HG03108 (cell line): Measurements from ENCODE around the gene FOXB1.

Experiments
- ATAC-seq: cut with Tn5 transposase; IDR thresholded peaks from one replicate; pipeline ENCODE4 v1.9.1; 2021; ENCODE audit warnings: moderate library complexity; ENCODE audit not compliant: unreplicated experiment

FOXB1 gene

DNA sequence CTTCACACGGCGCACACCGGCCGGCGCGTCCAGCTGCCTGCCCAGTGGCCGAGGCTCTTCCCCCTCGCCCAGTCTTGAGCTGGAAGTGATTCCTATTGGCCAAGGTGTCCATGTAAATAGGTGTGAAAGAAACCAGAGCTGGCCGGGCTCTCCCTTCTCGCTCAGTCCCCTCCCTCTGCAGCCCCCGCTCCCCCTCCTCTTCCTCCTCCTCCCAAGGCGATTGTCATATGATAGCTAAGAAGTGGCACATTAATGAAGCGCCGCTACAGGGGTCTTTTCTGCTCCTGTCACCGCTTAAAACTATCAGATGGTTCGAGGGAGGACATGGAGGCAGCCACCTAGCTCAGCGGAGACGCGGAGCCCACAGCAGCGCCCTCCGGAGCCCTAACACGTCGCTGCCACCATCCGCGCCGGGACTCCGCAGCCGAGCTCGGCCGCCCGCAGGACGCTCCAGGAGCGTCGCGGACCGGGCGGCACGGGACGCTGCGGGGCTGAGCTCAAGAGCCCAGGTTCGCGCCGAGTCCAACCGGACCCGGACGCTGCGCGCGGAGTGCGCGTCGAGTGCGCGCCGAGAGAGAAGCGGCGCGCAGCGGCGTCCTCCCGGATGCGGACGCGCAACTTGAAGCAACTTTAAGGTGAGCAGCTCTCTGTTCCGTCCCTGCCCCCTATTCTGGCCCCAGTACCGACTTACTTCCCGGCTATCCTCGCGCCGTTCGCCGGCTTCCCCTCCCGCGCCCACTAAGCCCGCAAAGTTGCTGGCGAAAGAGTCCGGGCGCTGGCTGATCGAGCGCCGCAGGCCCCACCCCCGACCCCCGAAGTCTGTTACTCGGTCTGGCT lies at the start of gene FOXB1:
Gene FOXB1, plus strand, starts transcription at position 303 of the 837 bp plus-strand sequence. CDS start 653 bp downstream, outside the sequence.
- ATAC-seq, result no peak

DNA sequence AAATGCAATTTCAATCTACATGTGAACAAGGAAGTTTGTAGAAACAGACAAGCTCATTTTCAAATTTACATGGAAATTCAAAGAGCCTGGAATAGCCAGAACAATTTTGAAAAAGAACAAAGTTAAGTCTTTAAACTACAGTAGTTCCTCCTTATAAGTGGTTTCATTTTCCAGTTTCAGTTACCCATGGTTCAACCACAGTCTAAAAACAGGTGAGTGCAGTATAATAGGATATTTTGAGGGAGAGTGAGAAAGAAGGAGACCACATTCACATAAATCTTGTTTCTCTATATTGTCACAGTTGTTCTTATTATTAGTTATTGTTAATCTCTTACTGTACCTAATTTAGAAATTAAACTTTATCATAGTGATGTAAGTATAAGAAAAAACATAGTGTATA lies 45.8 kb upstream of the FOXB1 start:
- no peak for ATAC-seq

DNA sequence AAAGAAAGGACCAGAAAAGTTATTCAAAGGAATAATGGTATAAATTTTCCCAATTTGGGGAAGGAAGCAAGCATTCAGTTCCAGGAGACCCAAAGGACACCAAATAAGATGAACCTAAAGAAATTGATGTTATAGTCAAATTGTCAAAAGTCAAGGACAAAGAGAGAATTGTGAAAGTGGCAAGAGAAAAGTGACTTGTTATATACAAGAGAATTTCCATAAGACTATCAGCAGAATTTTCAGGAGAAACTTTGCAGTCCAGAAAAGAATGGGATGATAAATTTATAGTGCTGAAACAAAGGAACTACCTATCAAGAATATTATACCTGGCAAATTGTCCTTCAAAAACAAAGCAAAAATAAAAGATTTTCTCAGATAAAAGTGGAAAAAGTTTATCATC lies 43.8 kb upstream of the FOXB1 start:
- ATAC-seq, result no peak

DNA sequence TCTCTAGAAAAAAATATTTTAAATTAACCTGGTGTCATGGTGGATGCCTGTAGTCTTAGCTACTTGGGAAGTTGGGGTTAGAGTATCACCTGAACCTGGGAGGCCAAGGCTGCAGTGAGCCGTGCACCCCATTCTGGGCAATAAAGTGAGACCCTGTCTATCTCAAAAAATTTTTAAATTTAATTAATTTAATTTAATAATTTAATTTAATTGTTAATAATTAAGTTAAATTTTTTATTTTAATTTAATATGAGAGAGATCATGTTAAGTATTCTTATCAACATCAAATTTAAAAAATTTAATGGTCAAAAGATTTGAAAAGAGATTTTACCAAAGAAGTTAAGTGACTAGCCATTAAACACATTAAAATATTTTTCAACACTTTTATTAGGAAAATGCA lies 40.8 kb upstream of the FOXB1 start:
- ATAC-seq, result no peak

DNA sequence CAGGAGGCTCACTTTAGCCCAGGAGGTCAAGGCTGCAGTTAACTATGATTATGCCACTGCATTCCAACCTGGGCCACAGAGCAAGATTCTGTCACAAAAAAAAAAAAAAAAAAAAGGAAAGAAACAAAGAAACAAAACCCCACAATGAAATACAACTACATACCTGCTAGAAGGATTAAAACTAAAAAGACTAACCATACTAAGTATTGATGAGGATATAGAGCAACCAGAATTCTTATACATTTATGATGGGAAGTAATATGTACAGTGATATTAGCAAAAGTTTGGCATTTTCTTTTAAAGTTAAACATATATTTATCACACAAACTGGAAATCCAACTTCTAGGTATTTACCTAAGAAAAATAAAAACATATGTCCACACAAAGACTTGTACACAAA lies 40.2 kb upstream of the FOXB1 start:
- no peak for ATAC-seq

DNA sequence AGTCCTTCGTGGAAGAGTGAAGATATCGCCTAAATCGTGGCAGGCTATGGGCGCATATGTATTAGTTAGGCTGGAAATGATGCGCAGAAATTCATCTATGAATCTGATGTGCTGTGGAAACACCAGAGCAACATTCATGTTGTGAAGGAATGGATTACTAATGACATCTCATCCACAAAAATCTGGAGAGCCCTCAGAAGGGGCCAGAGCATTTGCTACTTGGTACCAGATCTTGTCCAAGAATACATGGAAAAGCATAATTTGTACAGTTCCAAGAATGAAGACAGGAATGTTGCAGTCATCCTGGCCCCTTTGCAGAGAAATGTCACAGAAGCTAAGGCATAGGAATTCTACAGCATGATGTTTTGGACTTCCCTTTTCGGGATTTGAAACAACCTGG lies 38.4 kb upstream of the FOXB1 start:
- ATAC-seq, result no peak

DNA sequence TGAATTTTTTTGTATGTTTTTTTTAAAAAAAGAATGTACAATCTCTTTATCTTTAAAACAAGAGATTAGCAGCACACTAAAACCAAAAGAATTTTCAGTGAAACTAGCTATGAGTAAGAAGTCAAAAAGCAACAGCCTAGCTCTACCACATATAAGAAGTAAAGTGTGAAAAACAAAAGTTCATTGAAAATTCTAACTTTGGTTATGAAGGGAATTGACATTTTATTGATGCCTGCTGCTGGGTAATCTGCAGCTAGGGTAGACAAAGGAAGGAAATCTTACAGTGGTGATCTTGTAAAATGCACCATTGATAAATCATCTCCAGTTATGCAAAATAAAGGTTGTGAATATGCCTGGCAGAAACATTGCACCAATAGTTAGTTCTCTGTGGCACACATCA lies 37.8 kb upstream of the FOXB1 start:
- no peak for ATAC-seq

DNA sequence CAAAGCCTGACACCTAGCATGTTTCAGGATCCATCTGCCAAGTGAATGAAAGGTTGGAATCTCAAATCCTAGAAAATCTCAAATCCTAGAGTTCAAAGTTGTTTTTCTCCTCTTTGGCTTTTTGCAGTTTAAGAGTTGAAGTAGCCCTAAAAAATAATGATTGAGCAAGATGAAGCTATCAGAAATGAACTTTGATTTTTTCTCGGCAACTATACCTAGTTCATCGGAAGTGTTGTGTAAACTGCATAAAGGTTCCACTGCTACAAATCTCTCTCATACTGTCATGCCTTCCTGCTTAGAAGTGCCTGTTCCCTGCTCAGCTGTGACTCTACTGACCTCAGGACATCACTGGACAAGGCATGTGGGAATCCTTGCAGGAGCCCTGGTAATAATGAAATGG lies 35.8 kb upstream of the FOXB1 start:
- no peak for ATAC-seq

DNA sequence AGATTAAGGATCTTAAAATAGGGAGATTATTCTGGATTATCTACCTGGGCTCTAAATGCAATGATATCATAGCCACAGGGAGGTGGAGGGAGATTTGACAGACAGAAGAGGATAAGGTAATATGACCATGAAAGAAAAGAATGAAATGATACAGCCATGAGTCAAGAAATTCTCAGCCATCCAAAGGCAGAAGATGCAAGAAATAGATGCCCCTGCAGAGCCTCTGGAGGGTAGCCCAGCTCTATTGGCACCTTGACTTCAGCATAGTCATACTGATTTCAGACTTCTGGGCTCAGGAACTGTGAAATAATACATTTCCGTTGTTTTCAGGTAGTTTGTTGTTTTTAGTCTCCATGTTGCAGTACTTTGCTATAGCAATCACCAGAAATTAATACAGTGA lies 31.9 kb upstream of the FOXB1 start:
- no peak for ATAC-seq

DNA sequence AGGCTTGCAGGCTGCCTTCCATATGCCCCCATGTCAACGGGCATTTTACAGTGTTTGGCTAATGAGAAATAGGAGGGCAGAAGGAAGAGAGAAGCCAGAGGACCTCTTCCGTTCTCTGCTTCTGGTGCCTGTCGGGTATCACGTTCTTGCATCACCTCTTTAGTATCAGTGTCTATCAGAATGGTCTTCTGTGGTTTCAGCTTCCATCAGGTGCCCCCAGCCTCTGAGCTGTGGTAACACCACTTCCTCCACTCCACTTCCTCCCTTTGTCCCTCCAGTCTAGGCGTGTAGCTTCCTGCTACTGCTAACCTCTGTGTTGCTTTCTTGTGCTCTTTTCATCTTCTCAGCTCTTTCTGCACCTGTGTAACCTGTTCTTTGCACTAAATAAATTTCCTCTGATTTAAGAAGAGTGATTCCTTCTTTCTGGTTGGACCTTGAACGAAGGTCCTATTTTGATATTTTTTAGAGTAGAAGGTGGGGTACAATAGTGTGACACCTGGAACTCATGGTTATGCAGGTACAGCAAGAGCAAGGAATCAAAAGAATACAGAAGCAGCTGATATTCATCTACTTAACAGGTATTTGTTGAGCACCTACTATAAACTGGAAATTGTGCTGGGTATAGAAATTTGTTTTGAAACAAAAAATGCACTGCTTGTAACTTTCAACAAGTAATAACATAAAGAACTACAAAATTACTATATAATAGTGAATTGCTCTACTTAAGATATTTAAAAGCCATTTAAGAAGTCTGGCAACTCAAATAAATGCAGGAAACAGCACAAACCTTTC lies 27.4 kb upstream of the FOXB1 start:
- no peak for ATAC-seq

DNA sequence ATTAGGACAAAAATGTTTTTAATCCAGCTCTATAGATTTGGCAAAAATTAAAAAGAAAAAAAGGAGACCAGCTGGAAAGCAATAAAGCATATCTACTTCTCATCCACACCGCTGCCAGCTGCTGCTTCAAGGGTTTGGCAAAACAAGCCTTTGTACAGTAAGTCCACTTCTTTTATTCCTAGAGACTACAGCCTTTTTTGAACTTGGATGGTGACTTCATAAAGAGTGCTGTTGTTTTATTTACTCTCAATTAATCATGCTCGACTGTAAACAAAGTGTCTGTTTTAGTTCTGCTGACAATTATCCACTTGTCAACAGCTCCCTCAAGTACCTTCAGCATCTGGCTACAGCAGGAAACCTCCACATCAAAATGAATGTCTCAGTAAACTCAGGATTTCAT lies 12.3 kb upstream of the FOXB1 start:
- no peak for ATAC-seq

DNA sequence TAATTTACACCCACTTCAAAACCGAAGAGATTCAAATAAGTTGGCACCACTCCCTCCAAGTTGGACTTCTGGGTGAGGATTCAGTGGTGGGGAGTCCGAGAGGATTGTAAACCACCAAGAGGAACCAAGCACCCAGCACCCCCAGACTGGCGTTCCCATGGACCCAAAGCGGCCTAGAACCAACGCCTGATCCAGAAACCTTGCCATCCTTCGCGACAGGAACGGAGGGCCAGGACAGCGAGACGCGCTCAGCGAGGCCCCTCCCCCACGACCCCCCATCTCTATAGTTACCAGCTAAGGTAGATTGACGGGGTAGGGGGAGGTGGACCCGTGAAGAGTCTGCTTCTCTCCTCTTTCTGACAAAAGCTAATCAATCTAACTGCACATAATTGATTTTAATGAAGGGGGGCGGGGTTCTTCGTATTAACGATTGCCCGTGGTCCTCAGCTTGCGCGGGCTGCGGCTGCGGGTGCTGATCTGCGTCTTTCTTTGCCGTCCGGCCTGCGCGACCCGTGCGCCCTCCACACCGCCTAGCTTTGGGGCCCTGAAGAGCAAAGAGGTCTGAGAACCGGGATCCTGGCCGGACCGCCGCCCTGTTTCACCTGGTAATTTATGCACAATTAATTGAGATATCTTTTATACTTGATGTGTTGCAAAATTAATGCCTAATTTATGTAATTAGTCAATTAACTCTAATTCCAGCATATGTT lies 10.9 kb upstream of the FOXB1 start:
- no peak for ATAC-seq

DNA sequence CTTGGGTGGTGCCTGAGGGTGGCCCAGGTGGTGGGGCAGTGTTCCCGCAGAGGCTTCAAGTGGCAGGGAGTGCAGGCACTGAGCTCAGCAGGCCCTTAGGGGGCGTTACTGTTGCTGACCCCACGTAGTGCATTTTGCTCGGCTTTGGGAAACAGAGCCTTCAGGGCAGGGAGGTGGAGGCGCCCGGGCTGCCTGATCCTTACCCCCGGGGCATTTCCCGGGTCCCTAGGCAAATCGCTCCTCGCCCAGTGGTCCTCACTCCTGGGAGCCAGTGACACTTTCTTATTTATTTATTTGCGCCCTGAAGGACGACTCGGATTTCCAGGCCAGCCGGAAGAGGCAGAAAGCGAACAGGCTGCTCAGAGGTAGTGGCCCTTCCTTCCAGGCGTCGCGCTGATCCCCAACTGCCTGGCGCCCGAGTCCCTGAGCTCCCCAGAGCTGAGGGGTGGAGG lies 10.1 kb upstream of the FOXB1 start:
- no peak for ATAC-seq

DNA sequence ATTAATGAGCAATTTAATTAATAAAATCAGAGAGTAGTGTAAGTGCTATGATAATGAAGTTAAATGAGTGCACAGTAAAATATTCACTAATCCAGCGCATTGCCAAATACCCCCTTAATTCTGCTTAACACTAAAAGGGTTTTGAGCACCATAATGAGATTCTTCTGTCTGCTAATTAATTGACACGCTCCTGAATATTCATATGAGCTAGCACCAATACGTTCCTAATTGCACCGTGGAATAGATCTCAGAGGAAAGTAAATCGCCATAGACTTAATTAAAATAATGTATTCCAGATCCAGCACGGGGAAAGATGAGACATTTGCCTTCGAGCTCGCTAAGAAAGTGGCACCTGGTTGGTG lies 9.6 kb upstream of the FOXB1 start:
- no peak for ATAC-seq

DNA sequence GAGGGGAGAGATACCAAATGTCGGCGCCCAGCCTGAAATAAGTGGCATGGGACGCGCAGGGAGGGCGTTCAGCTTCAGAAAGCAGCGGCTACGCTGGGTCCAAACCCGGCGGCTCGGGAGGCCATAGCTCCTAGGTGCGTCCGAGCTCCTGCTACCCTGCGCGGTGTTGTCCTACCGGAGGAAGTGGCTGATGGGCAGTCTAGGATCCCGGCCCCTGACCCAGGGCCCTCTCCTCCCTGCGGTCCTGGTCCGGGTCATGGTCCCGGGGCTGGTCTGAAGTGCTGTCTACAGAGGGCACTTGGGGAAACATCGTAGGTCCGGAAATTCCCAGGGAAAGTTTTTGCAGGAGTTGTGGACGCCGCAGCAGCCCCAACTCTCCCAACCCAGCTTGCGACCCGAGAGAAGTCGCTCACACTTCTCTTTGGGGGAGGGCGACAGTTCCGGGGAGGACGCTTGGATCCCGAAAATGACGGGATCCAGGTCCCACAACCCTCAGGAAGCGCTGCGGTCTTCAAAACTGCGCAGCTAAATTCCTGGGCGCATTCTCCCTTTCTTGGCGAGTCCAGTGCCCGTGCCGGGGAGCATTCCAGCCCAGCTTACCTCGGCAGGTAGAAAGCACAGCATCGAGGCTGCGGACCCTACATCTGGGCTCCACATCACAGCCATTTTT lies 9.1 kb upstream of the FOXB1 start:
- no peak for ATAC-seq

DNA sequence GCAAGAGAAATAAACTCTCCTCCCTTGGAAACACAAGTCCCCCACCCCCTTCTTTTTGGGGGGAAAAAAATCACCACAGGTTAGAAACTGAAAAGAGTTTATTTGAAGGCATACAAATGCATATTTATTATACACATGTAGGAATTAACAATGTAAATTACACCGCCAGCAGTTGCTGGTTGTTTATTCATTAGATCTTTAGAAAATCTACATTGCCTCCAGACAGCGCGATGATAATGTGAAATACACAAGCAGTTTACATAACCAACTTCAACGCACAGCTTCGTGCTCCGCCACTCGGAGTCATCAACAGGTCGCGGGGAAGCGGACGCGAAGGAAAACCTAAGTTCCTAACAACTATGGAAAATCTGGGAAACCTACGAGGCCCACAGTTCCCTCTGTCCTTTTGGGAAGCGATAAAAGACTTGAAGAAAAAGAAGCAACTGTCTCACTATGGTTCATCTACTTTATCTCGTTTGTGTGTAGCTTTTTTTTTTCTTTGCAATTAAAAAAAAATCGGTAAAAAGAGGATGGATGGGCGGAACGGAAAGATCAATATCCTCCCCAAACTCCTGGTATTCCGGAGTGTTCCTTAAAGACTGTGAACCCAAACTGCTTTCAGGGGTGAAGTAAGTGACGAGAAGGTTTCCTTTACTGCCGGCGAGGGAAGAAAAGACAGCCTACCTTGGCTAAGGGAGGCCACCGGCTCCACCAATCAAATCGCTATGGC lies 8.4 kb upstream of the FOXB1 start:
- no peak for ATAC-seq

DNA sequence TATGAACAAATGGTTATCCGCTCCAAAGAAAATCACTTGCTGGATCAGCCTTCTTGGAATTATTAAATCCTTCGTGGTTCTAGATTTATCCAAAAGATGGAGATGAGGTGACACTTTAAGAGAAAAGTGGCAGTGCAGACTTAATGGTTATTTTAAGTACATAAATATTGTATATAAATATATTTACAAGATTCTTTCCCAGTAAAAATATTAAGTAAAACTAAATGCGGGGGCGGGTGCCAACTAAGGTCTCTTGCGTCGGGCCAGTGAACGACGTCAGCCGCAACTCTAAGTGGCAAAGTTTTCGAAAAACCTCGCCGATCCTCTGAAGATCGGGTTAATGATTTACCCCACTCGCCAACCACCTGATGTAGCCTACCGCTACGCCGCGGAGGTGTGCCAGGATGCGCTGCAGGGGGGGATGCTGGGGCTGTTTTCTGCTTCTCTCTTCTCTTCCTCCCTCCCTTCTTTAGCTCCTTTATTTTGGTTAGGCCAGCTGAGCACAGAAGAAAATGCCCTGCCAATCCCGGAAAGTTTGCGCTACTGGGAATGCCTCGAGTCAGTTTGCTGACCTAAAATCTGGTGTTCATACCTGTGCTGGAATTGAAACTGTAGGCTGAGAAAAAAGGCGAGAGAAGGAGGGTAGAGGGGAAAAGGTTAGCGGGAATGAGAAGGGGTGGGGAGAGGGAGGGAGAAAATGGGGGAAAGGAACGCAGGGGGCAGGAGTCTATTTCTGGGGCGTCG lies 7.6 kb upstream of the FOXB1 start:
- ATAC-seq, result no peak

DNA sequence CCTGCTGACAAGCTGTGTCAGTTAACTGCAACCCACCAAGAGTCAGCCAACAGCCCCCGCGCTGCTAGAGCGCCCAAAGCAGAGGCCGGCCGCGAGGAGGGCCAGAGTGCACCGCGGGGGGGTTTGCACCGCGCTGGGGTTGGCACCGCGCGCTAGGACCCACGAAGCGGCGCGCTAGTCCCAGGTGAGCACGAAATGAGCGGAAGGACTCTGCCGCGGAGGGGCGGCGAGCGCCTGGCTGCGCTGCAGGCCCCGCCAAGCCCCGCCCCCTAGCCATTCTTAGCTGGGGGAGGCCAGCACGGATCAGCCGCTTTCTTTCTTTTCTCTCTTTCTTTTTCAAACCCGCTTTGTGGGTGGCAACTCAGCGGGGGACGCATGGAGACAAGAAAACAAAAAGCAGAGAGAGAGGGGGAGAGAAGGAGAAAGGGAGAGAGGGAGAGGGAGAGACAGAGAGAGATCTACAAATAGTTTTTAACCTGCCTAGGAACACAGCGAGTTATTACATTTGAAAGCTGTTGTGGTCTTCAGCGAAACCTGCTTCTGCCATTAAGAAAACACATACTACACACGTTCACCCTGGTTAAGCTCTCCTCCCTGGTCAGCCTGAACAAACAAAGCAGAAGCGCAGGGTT lies 6.9 kb upstream of the FOXB1 start:
- peak; percentile 77 for ATAC-seq

DNA sequence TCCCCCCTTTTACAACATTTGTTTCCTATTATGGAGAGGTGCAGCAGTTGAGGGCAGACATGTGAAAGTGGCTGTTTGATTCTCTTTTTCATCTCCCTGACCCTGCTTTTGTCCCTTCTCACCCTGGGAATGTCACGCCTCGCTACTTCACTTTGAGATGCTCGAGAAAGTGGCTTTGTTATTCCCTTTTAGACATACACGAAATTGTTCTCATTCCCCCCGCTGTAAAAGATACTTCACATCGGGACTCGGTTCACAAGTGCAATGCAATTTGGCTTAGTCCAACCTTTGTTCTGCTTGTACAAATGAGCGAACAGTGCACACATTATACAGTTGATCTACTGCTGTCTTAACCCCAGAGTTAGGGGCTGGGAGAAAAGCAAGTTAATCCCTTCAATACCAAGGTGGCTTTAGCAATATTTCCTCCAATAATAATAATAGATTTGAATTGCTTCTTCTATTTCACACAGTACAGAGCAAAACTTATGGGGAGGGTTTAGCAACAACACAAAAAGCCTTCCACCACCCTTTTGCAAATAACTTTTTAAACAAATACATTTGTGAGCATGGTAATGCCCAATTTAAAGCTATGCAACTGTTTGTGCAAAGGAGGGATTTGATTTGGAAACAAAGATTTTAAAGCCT lies 5.7 kb upstream of the FOXB1 start:
- no peak for ATAC-seq
